ENCODE data around the gene PDZK1IP1. TPM values are rescaled to one million over a fixed set of nuclear protein-coding genes. Genes with fewer than 3 reads are reported as not detected.
"Not testable (repeated sequence)": the region's sequence is repeated elsewhere in the genome, so short reads cannot be mapped to it uniquely, and the experiment has no call there.

The PDZK1IP1 gene
- total RNA-seq, 1 donor from 2014 or later = not detected

GRCh38 chr1:47147047-47147785, 42.6 kb downstream of the PDZK1IP1 start:
- no peaks in the 10 kb centered on the region for H3K9me3 Mint-ChIP-seq
- H3K27ac Mint-ChIP-seq = no peak overlapping the region
- peaks cover 4% of the 10 kb centered on the region for H3K4me1 Mint-ChIP-seq (ENCODE audit: unreplicated experiment)
- H3K36me3 Mint-ChIP-seq = no peaks in the 10 kb centered on the region
- peaks cover 28% of the 10 kb centered on the region for H3K27me3 Mint-ChIP-seq
- TF ChIP-seq, protein P1, sequence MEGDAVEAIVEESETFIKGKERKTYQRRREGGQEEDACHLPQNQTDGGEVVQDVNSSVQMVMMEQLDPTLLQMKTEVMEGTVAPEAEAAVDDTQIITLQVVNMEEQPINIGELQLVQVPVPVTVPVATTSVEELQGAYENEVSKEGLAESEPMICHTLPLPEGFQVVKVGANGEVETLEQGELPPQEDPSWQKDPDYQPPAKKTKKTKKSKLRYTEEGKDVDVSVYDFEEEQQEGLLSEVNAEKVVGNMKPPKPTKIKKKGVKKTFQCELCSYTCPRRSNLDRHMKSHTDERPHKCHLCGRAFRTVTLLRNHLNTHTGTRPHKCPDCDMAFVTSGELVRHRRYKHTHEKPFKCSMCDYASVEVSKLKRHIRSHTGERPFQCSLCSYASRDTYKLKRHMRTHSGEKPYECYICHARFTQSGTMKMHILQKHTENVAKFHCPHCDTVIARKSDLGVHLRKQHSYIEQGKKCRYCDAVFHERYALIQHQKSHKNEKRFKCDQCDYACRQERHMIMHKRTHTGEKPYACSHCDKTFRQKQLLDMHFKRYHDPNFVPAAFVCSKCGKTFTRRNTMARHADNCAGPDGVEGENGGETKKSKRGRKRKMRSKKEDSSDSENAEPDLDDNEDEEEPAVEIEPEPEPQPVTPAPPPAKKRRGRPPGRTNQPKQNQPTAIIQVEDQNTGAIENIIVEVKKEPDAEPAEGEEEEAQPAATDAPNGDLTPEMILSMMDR (conservative IDR thresholded peaks at IDR 0.05) = peak; percentile 30
- H3K4me3 Mint-ChIP-seq = no peak overlapping the region
- DNase-seq (ENCODE audit: extremely low spot score, unreplicated experiment) = no peak

DNA sequence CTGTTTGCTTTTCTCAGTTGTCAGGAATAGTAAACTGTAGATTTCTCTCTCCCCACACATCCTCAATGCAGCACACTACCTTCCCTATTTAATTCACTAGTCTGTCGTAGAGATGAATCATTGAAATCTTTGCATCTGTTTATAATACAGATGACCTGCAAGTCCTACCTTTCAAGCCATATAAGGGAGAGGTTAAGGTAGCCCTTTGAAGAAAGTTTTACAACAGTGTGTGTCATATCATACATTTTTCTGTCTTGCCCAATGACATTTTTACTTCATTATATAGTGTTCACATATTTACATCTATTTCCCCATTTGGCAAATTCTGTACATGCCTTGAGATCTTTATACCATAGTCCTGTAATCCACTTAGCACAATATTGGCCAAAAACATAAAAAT, 43.3 kb downstream of the PDZK1IP1 start:
- not testable (repeated sequence) for H3K36me3 Mint-ChIP-seq; H3K4me3 Mint-ChIP-seq; DNase-seq (ENCODE audit: extremely low spot score, unreplicated experiment); H3K4me1 Mint-ChIP-seq (ENCODE audit: unreplicated experiment); H3K9me3 Mint-ChIP-seq; H3K27ac Mint-ChIP-seq
- H3K27me3 Mint-ChIP-seq = peaks cover 31% of the 10 kb centered on the region

GRCh38 chr1:47143654-47144053, 46.2 kb downstream of the PDZK1IP1 start:
- not testable (repeated sequence) for DNase-seq (ENCODE audit: extremely low spot score, unreplicated experiment); H3K9me3 Mint-ChIP-seq; H3K4me3 Mint-ChIP-seq; H3K27ac Mint-ChIP-seq; H3K36me3 Mint-ChIP-seq; H3K4me1 Mint-ChIP-seq (ENCODE audit: unreplicated experiment)
- H3K27me3 Mint-ChIP-seq = peaks cover 27% of the 10 kb centered on the region
- TF ChIP-seq, protein P1 (conservative IDR thresholded peaks at IDR 0.05) = peak; percentile 54

DNA sequence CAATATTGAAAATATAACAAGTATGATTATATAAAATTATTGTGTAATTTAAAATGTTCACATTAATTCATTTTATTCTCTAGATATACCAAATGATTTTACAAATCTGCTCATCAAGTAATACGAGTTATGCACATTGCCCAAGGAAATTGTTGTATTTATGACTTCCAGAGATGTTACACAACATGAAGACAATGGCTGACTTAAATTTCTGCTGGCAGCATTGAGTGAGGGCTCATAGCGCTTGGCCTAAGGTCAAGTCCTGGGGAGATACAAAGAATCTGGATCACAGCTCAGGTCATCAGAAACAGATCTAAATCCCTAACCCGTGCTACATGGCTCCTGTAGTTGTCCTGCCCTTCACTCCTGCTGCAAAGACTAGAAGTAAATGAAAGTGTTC, 49.5 kb downstream of the PDZK1IP1 start:
- H3K9me3 Mint-ChIP-seq; H3K4me3 Mint-ChIP-seq; H3K27ac Mint-ChIP-seq; H3K36me3 Mint-ChIP-seq; DNase-seq (ENCODE audit: extremely low spot score, unreplicated experiment); H3K4me1 Mint-ChIP-seq (ENCODE audit: unreplicated experiment): not testable (repeated sequence)
- H3K27me3 Mint-ChIP-seq = peaks cover 16% of the 10 kb centered on the region

GRCh38 chr1:47137925-47138615, 51.8 kb downstream of the PDZK1IP1 start:
- no peak for DNase-seq (ENCODE audit: extremely low spot score, unreplicated experiment)
- Mint-ChIP-seq H3K4me3 (no peak overlapping the region), H3K9me3 (no peaks in the 10 kb centered on the region), H3K27ac (no peak overlapping the region), H3K4me1 (ENCODE audit: unreplicated experiment) (no peaks in the 10 kb centered on the region), H3K36me3 (no peaks in the 10 kb centered on the region), H3K27me3 (peaks cover 24% of the 10 kb centered on the region)
- TF ChIP-seq, protein P1 (conservative IDR thresholded peaks at IDR 0.05) = no peak

DNA sequence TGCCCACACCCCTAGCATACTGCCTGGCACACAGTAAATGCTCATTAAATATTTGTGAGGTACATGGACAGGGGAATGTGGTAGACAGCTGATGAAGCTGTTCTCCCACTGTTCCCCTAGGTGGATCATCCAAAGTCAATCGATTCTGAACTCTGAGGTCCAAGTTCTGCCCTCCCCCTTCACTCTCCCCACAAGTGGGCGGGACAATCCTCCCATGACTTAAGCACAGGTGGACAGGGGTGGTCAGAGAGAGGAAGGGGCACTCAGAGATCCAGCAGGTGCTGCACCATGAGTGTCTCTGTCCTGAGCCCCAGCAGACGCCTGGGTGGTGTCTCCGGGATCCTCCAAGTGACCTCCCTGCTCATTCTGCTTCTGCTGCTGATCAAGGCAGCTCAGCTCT, 52.6 kb downstream of the PDZK1IP1 start, which contains the start of gene CYP4A22:
Gene CYP4A22, plus strand, starts transcription at position 244 of the 400 bp plus-strand sequence. Its CDS starts 45 bp downstream, at position 289.
- Mint-ChIP-seq H3K36me3 (no peaks in the 10 kb centered on the region), H3K4me1 (ENCODE audit: unreplicated experiment) (no peaks in the 10 kb centered on the region), H3K4me3 (no peak within 1 kb of the TSS), H3K27ac (no peak within 1 kb of the TSS), H3K27me3 (peaks cover 27% of the 10 kb centered on the region), H3K9me3 (no peaks in the 10 kb centered on the region)
- TF ChIP-seq, protein P1 (conservative IDR thresholded peaks at IDR 0.05) = no peak
- DNase-seq (ENCODE audit: extremely low spot score, unreplicated experiment) = no peak

Other genes with a start within 250 kb of the PDZK1IP1 start
- not detected in 2 replicates for gene CYP4A11, start 248.6 kb downstream of the PDZK1IP1 start, total RNA-seq (ENCODE audit: low replicate concordance)
- gene CYP4X1, start 166.4 kb downstream of the PDZK1IP1 start, total RNA-seq (ENCODE audit: low replicate concordance) = 0.31 and 1.8 TPM in 2 replicates
- gene CYP4Z1, start 122.8 kb downstream of the PDZK1IP1 start, total RNA-seq (ENCODE audit: low replicate concordance) = not detected in 2 replicates
- not detected in 2 replicates for gene CYP4A22, start 52.6 kb downstream of the PDZK1IP1 start, total RNA-seq (ENCODE audit: low replicate concordance)
- gene TAL1, start 42.2 kb upstream of the PDZK1IP1 start, total RNA-seq (ENCODE audit: low replicate concordance) = not detected in 2 replicates
- 7.4 and 19.7 TPM in 2 replicates for gene STIL, start 124.1 kb upstream of the PDZK1IP1 start, total RNA-seq (ENCODE audit: low replicate concordance)
- 53.2 and 70.1 TPM in 2 replicates for gene CMPK1, start 143.8 kb upstream of the PDZK1IP1 start, total RNA-seq (ENCODE audit: low replicate concordance)
- 0.14 TPM in 1 of 2 replicates, not detected in the other for gene FOXE3, start 226.2 kb upstream of the PDZK1IP1 start, total RNA-seq (ENCODE audit: low replicate concordance)
- 0.64 and 4.9 TPM in 2 replicates for gene FOXD2, start 248.0 kb upstream of the PDZK1IP1 start, total RNA-seq (ENCODE audit: low replicate concordance)